GM10266 (cell line): ENCODE data around the gene TRIM6.
"Not testable (repeated sequence)": the region's sequence is repeated elsewhere in the genome, so short reads cannot be mapped to it uniquely, and the experiment has no call there.

Experiments used
- DNase-seq: peaks from one replicate; pipeline ENCODE4 v3.0.0; 2012; ENCODE audit errors: extremely low spot score
- TF ChIP-seq, protein P1 (sequence below): IDR thresholded peaks from 2 replicates; pipeline ENCODE4 v1.5.1; 2012; ENCODE audit warnings: mild to moderate bottlenecking, low read depth; ENCODE audit not compliant: control insufficient read depth, insufficient read depth; ENCODE audit errors: missing control alignments

Gene TRIM6

DNA sequence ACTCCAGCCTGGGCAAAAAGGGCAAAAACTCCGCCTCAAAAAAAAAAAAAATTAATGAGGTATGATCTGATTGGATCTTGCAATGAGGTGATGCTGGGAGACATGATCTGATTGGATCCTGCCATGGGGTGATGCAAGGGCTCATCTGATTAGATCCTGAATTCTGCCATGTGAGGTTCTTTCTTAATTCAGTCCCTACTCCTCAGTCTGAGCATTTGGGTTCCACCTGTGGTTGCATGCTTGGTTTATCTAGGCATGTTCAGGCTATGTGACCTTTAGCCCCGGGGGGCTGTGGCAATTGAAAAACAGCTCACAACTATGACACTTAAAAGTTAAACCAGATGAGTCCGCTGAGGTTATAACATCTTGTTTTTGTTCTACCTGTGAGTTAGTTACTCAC, 4.8 kb upstream of the TRIM6 start:
- TF ChIP-seq, protein P1, sequence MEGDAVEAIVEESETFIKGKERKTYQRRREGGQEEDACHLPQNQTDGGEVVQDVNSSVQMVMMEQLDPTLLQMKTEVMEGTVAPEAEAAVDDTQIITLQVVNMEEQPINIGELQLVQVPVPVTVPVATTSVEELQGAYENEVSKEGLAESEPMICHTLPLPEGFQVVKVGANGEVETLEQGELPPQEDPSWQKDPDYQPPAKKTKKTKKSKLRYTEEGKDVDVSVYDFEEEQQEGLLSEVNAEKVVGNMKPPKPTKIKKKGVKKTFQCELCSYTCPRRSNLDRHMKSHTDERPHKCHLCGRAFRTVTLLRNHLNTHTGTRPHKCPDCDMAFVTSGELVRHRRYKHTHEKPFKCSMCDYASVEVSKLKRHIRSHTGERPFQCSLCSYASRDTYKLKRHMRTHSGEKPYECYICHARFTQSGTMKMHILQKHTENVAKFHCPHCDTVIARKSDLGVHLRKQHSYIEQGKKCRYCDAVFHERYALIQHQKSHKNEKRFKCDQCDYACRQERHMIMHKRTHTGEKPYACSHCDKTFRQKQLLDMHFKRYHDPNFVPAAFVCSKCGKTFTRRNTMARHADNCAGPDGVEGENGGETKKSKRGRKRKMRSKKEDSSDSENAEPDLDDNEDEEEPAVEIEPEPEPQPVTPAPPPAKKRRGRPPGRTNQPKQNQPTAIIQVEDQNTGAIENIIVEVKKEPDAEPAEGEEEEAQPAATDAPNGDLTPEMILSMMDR = no peak
- no peak for DNase-seq

DNA sequence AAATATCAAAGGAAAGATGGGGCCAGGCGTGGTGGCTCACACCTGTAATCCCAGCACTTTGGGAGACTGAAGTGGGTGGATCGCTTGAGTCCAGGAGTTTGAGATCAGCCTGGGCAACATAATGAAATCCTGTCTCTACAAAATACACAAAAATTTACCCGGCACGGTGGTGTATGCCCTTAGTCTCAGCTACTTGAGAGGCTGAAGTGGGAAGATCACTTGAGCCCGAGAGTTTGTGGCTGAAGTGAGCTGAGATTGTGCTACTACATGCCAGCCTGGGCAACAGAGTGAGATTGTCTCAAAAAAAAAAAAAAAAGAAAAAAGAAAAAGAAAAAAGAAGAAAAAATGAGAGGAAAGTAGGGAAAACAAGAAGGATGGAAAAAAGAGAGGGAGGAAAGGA, 3.8 kb upstream of the TRIM6 start:
- no peak for DNase-seq
- TF ChIP-seq, protein P1 = no peak

DNA sequence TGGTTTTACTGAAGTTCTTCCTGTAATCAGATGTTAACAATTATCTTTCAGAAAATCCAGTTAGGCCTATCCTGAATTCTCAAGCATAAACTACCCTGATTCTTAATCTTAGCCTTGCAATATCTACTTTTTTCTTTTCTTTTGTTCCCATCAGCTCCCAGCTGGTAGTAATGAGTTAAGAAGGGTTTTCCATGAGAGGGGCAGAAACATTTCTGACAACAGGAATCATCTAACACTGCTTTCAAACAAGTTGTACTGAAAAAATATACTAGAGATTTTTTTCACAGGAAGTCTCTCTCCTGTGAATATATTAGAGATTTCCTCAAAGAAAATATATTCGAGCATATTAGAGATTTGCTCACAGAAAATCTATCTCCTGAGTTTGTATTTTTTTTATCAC, 3.3 kb upstream of the TRIM6 start:
- TF ChIP-seq, protein P1 = no peak
- no peak for DNase-seq

DNA sequence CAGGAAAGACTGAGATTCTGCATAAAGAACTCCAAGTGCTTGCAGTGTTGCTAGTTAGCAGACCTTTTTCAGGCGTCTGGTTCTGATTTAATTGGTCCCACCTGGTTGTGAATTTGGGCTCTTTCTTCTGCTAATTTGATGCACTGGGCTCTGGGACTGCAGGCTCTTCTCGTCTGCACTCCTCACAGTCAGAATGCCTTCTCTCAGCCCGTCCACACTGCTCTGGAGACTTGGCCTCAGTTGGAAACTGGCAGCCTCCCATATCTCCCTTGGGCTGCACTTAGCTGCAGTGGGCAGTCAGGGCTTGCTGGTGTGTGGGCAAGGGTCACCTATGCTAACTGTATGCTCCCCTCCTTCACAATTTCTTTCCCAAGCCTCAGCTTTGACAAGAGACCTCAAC, 1.5 kb downstream of the TRIM6 start:
- TF ChIP-seq, protein P1 = no peak
- no peak for DNase-seq

DNA sequence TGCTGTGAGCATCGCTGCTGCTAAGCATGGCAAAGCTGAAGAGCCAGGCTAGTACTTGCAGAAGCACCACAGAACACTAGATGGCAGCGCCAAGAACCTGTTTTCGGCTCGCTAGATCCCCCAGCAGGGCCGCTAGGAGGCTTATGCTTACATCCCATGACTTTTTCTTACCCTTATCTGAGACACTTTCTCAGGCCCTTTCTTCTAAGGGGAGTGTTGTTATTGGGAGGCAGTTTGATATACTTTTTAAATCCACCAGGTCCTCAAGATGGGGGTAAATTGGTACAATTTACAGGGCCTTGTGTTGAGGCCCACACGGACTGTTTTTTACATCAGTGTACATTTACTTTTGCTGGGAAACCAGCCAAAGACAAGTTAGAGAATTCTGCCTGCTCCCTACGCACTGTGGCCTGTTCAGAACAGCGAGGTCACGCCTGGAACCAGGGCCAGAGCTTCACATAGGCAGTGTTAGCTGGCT, 4.0 kb downstream of the TRIM6 start:
- DNase-seq = peak; percentile 79
- TF ChIP-seq, protein P1 = peak; percentile 82

DNA sequence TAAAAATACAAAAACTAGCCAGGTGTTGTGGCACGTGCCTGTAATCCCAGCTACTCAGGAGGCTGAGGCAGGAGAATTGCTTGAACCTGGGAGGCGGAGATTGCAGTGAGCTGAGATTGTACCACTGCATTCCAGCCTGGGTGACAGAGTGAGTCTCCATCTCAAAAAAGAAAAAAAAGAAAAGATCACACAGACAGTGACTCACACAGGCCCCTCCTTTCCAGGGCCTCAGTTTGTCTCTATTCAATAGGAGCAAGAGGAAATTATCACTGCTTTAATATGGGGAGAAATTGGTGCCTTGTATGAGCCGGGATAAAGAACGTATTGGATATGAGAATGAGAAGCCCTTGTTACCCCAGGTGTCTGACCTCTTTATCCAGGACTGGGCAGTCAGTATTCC, 6.4 kb downstream of the TRIM6 start:
- DNase-seq = not testable (repeated sequence)

DNA sequence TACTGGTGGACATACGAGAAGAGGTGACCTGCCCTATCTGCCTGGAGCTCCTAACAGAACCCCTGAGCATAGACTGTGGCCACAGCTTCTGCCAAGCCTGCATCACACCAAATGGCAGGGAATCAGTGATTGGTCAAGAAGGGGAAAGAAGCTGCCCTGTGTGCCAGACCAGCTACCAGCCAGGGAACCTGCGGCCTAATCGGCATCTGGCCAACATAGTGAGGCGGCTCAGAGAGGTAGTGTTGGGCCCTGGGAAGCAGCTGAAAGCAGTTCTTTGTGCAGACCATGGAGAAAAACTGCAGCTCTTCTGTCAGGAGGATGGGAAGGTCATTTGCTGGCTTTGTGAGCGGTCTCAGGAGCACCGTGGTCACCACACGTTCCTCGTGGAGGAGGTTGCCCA, 6.9 kb downstream of the TRIM6 start:
- DNase-seq = no peak
- TF ChIP-seq, protein P1 = no peak

DNA sequence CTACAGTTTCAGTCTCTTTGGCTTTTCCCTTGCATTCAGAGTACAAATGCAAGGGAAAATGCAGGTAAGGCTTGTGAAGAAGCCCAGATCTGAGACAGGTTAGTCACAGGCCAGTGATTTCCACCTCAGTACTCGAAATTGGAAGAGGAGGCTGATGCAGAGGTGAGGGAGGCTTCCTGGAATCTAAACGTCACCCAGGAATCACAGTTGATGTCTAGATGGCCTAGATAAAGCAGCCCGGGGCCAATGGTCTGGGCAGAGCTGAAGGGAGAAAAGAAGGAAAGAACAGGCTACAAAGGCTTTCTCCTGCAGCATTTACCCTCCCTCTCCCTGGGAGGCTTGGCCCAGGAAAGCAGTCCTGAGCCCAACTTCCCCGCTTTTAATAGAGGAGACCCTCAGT, 8.5 kb downstream of the TRIM6 start:
- TF ChIP-seq, protein P1 = no peak
- no peak for DNase-seq
